Activated naive CD4-positive, alpha-beta T cell treated with anti-CD3 and anti-CD28 coated beads, Interleukin-2, amount 50 U/mL, for 72 hours (primary cell): Measurements from ENCODE around the gene CAPS. TPM values are rescaled to one million over a fixed set of nuclear protein-coding genes. Genes with fewer than 3 reads are reported as not detected.

Source experiments
- total RNA-seq, 2 donors: library from RNA; stranded (reverse); gene quantifications; one replicate each; pipeline ENCODE4 v1.2.3, GENCODE V29; 2022

Gene CAPS
- total RNA-seq, 2 donors from 2014 or later: 5.1 to 6.0 TPM

Other genes starting within 250 kb of the CAPS start
- 10 to 100 TPM; 32.0 to 47.2 TPM for gene MICOS13, start 233.7 kb upstream of the CAPS start, total RNA-seq
- gene HSD11B1L, start 233.2 kb upstream of the CAPS start, total RNA-seq: 1 to 10 TPM; 3.2 to 5.2 TPM
- 1,000 to 10,000 TPM; 1,044 to 1,174 TPM for gene RPL36, start 224.0 kb upstream of the CAPS start, total RNA-seq
- gene LONP1, start 194.1 kb upstream of the CAPS start, total RNA-seq: 100 to 1,000 TPM; 178 to 359 TPM
- not detected for gene CATSPERD, start 193.6 kb upstream of the CAPS start, total RNA-seq
- 1 to 10 TPM; 1.8 to 7.4 TPM for gene PRR22, start 129.5 kb upstream of the CAPS start, total RNA-seq
- 10 to 100 TPM; 47.2 to 56.3 TPM for gene DUS3L, start 123.1 kb upstream of the CAPS start, total RNA-seq
- 1 to 10 TPM; 1.1 to 2.1 TPM for gene NRTN, start 109.2 kb upstream of the CAPS start, total RNA-seq
- gene FUT6, start 74.6 kb upstream of the CAPS start, total RNA-seq: under 1 TPM in 1 of 2 donors, not detected in 1; 0.27 TPM
- under 1 TPM in 1 of 2 donors, not detected in 1; 0.32 TPM for gene FUT3, start 62.8 kb upstream of the CAPS start, total RNA-seq
- gene FUT5, start 43.7 kb upstream of the CAPS start, total RNA-seq: under 1 TPM; 0.23 to 0.36 TPM
- 100 to 1,000 TPM; 206 to 224 TPM for gene NDUFA11, start 10.5 kb upstream of the CAPS start, total RNA-seq
- 1 to 10 TPM; 3.8 to 3.9 TPM for gene VMAC, start 9.4 kb upstream of the CAPS start, total RNA-seq
- 100 to 1,000 TPM in 1 of 2 donors, 10 to 100 TPM in 1; 89.6 to 112 TPM for gene RANBP3, start 63.9 kb downstream of the CAPS start, total RNA-seq
- gene RFX2, start 196.2 kb downstream of the CAPS start, total RNA-seq: 10 to 100 TPM; 11.2 to 13.8 TPM
- gene ACSBG2, start 221.4 kb downstream of the CAPS start, total RNA-seq: under 1 TPM; 0.16 to 0.72 TPM